Keratinocyte (primary cell): Measurements from ENCODE around the gene DHFR. TPM values are rescaled to one million over a fixed set of nuclear protein-coding genes. Genes with fewer than 3 reads are reported as not detected.

Experiments
- DNase-seq: peaks from one replicate; pipeline ENCODE4 v3.0.0-alpha.2; 2011; ENCODE audit warnings: low read depth, missing footprints, low spot score
- FAIRE-seq: peaks from 2 replicates; lab custom pipeline; 2011; peaks lifted over from hg19 to GRCh38; lab: Jason Lieb, UNC
- H2AFZ ChIP-seq: 2 replicates; pipeline ENCODE4 v1.6.0; 2012; ENCODE audit warnings: low read length, control low read depth, inconsistent platforms; ENCODE audit not compliant: control insufficient read depth
- H3K27ac ChIP-seq: 2 replicates; pipeline ENCODE4 v1.5.1; 2011; ENCODE audit warnings: low read length; ENCODE audit not compliant: control insufficient read depth, insufficient read depth
- H3K27me3 ChIP-seq: 3 replicates; pipeline ENCODE4 v1.6.0; 2011; ENCODE audit warnings: low read length; ENCODE audit not compliant: control insufficient read depth, insufficient read depth; ENCODE audit errors: extremely low read depth
- H3K36me3 ChIP-seq, 2 experiments: 2 replicates in 1 of 2; 3 replicates in 1 of 2; pipeline ENCODE4 v1.5.1; 2011; ENCODE audit warnings: low read length in 2 of 2, mild to moderate bottlenecking in 1 of 2; ENCODE audit not compliant: control insufficient read depth in 2 of 2, insufficient read depth in 2 of 2; ENCODE audit errors: extremely low read depth in 1 of 2
- H3K4me1 ChIP-seq: 3 replicates; pipeline ENCODE4 v1.5.1; 2011; ENCODE audit warnings: low read length; ENCODE audit not compliant: control insufficient read depth, insufficient read depth; ENCODE audit errors: extremely low read depth
- H3K4me2 ChIP-seq: 3 replicates; pipeline ENCODE4 v1.6.0; 2011; ENCODE audit warnings: low read depth, low read length; ENCODE audit not compliant: control insufficient read depth, insufficient read depth; ENCODE audit errors: extremely low read depth
- H3K4me3 ChIP-seq, 3 experiments: fragments of 200-600 bp in 1 of 3; sonication (generic) in 1 of 3; 2 replicates in 2 of 3; 3 replicates in 1 of 3; pipeline ENCODE4 v1.5.1; 2011 to 2016; ENCODE audit warnings: low read length in 3 of 3, mild to moderate bottlenecking in 3 of 3, control low read depth in 2 of 3, inconsistent platforms in 1 of 3, low read depth in 1 of 3, mixed read lengths in 1 of 3, mixed run types in 1 of 3, moderate library complexity in 1 of 3; ENCODE audit not compliant: control insufficient read depth in 2 of 3, insufficient read depth in 2 of 3; ENCODE audit errors: extremely low read depth in 1 of 3
- H3K79me2 ChIP-seq: 2 replicates; pipeline ENCODE4 v1.6.0; 2012; ENCODE audit warnings: low read length; ENCODE audit not compliant: control insufficient read depth, insufficient read depth
- H3K9ac ChIP-seq: 3 replicates; pipeline ENCODE4 v1.6.0; 2011; ENCODE audit warnings: low read length; ENCODE audit not compliant: control insufficient read depth, insufficient read depth; ENCODE audit errors: extremely low read depth
- H3K9me1 ChIP-seq: 3 replicates; pipeline ENCODE4 v1.6.0; 2011; ENCODE audit warnings: low read length; ENCODE audit not compliant: control insufficient read depth, insufficient read depth; ENCODE audit errors: extremely low read depth
- H3K9me3 ChIP-seq: 2 replicates; pipeline ENCODE4 v1.5.1; 2012; ENCODE audit warnings: low read depth, low read length; ENCODE audit not compliant: control insufficient read depth
- H4K20me1 ChIP-seq: 3 replicates; pipeline ENCODE4 v1.6.0; 2011; ENCODE audit warnings: low read length; ENCODE audit not compliant: control insufficient read depth, insufficient read depth; ENCODE audit errors: extremely low read depth
- CTCF ChIP-seq, 3 experiments: IDR thresholded peaks in 1 of 3; conservative IDR thresholded peaks in 1 of 3; optimal IDR thresholded peaks in 1 of 3; 2 replicates in 2 of 3; 3 replicates in 1 of 3; pipeline versions ENCODE3 to v1.5.1; 2011; ENCODE audit warnings: low read length in 3 of 3, mild to moderate bottlenecking in 3 of 3, moderate library complexity in 2 of 3, control low read depth in 1 of 3, inconsistent platforms in 1 of 3; ENCODE audit not compliant: insufficient read depth in 2 of 3; ENCODE audit errors: extremely low read depth in 1 of 3
- EZH2 ChIP-seq: IDR thresholded peaks from one replicate; pipeline ENCODE4 v1.6.1; 2012; ENCODE audit warnings: inconsistent platforms, mild to moderate bottlenecking, low read length, moderate library complexity
- dilution Hi-C: fragments of 300-500 bp; cut with MboI; formaldehyde crosslinking; loops from one replicate; pipeline ENCODE4 v1.7.0; 2020; ENCODE audit warnings: low sequenced_read_pairs; ENCODE audit not compliant: extremely low pct_ligation_motif_present
- polyA plus RNA-seq, 5 experiments: library from polyadenylated mRNA; depleted of rRNA in 3 of 5; stranded (reverse) in 3 of 5; stranded (forward) in 1 of 5; unstranded in 1 of 5; fragments of >200 nt; gene quantifications; 1 replicate in 1 of 5; 2 replicates in 3 of 5; 3 replicates in 1 of 5; pipeline versions ENCODE4 v1.2.1 to v1.2.3, GENCODE V29; 2011 to 2012; ENCODE audit warnings: missing spikeins in 2 of 5, low read depth in 1 of 5, low replicate concordance in 1 of 5

Gene DHFR
- polyA plus RNA-seq, 1 donor (not counting 4 experiments of a cell fraction or from before 2014, with no cell fraction given) = 19.7 TPM

DNA sequence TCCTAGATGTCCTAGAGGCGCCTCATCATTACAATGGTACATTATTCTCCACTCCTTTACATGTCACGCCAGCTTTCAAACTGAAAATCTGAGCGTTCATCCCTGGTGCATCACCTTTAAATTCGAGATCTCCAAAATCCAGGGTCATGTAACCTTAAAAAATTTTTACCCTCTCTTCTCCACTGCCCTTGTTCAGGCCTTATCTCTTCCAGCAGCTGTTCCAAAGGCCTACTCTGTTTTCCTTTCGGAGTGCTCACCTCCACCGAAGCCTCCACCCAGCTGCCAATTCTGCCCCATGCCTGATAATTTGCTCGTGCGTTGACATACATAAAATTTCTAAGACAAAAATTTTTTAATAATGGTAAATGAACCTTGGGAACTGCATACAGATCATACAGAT, 1.3 kb downstream of the DHFR start:
- H3K36me3 ChIP-seq = peaks cover 3 to 14% of the 10 kb centered on the region in 2 experiments
- FAIRE-seq = no peak
- H3K4me1 ChIP-seq = peaks cover 18% of the 10 kb centered on the region
- peaks cover 28% of the 10 kb centered on the region for H3K79me2 ChIP-seq
- H3K9ac ChIP-seq = peak overlapping the region; percentile 80
- dilution Hi-C loops = no loop called here
- peak overlapping the region; percentile 61 for H3K27ac ChIP-seq
- H3K9me3 ChIP-seq = no peaks in the 10 kb centered on the region
- H4K20me1 ChIP-seq = no peaks in the 10 kb centered on the region
- H3K9me1 ChIP-seq = no peaks in the 10 kb centered on the region
- H3K27me3 ChIP-seq = no peaks in the 10 kb centered on the region
- H3K4me2 ChIP-seq = peak overlapping the region; percentile 86
- H3K4me3 ChIP-seq = peak overlapping the region; percentile 59 to 83 (median 72)
- H2AFZ ChIP-seq = no peak overlapping the region
- TF ChIP-seq CTCF (optimal IDR thresholded peaks at IDR 0.05 in 1 of 3, IDR thresholded peaks at IDR 0.05 in 1 of 3, conservative IDR thresholded peaks at IDR 0.05 in 1 of 3; ENCODE audit: extremely low read depth in 1 of 3, insufficient read depth in 2 of 3, low read length in 3 of 3) (no peak), EZH2 (no peak)
- no peak for DNase-seq

DNA sequence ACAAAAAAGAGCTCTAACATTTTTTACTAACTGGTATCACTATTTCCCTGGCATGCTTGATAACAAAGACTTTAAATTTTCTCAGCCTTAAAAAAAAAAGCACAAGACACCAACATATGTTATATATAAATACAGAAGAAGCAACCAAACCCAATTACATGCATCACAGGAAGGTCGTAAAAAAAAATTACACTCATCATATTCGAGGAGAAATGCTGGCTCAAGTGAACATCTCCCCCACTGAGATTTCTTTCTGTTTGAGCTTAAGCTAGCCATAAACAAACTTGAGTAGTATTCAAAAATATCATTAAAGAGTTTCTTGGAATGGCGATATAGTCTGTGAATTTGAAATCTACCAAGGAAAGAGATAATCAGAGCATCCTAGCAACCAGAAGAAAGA, 7.9 kb downstream of the DHFR start:
- Histone ChIP-seq H3K27me3 (no peaks in the 10 kb centered on the region), H3K4me1 (no peaks in the 10 kb centered on the region), H3K27ac (no peak overlapping the region), H3K4me2 (no peak overlapping the region), H3K9me1 (no peaks in the 10 kb centered on the region), H4K20me1 (no peaks in the 10 kb centered on the region), H3K9ac (no peak overlapping the region), H3K36me3 (peaks cover 0 to 8% of the 10 kb centered on the region in 2 experiments), H3K79me2 (no peaks in the 10 kb centered on the region), H3K9me3 (no peaks in the 10 kb centered on the region), H3K4me3 (no peak overlapping the region), H2AFZ (no peak overlapping the region)
- TF ChIP-seq EZH2 (no peak), CTCF (optimal IDR thresholded peaks at IDR 0.05 in 1 of 3, IDR thresholded peaks at IDR 0.05 in 1 of 3, conservative IDR thresholded peaks at IDR 0.05 in 1 of 3; ENCODE audit: extremely low read depth in 1 of 3, insufficient read depth in 2 of 3, low read length in 3 of 3) (no peak)
- dilution Hi-C loops = no loop called here
- FAIRE-seq = no peak
- DNase-seq = no peak
